Activated CD8-positive, alpha-beta T cell treated with anti-CD3 and anti-CD28 coated beads, Interleukin-2, amount 10 ng/mL, durations not matched to agents 7 days and 5 days (primary cell): Measurements from ENCODE around the gene TMEM179. TPM values are rescaled to one million over a fixed set of nuclear protein-coding genes. Genes with fewer than 3 reads are reported as not detected.

Experiments used
- ATAC-seq: fragments of 150-1000 bp; cut with Tn5 transposase; one replicate; pipeline ENCODE4 v1.10.0; 2021; ENCODE audit warnings: moderate library complexity
- CTCF ChIA-PET: fragments of 350-600 bp; sonication (Branson Sonifier 250); formaldehyde crosslinking; loops from one replicate; lab custom pipeline; 2021; ENCODE audit warnings: antibody characterized with exemption; lab: Charles Lee
- POLR2A ChIA-PET: fragments of 350-600 bp; sonication (Branson Sonifier 250); formaldehyde crosslinking; loops from one replicate; lab custom pipeline; 2021; ENCODE audit warnings: antibody characterized with exemption; lab: Charles Lee
- DNase-seq: peaks from one replicate; pipeline ENCODE4 v3.0.0-alpha.2; 2020
- H3K27ac Mint-ChIP-seq: one replicate; pipeline ENCODE4 v1.8.0; 2021; ENCODE audit warnings: mild to moderate bottlenecking, mixed read lengths
- H3K27me3 Mint-ChIP-seq: one replicate; pipeline ENCODE4 v1.8.0; 2021; ENCODE audit warnings: low read depth, mixed read lengths
- H3K36me3 Mint-ChIP-seq: one replicate; pipeline ENCODE4 v1.8.0; 2021; ENCODE audit warnings: low read depth, mixed read lengths
- H3K4me1 Mint-ChIP-seq: one replicate; pipeline ENCODE4 v1.8.0; 2021; ENCODE audit warnings: low read depth, mixed read lengths
- H3K4me3 Mint-ChIP-seq: one replicate; pipeline ENCODE4 v1.8.0; 2021; ENCODE audit warnings: mild to moderate bottlenecking, mixed read lengths
- H3K9me3 Mint-ChIP-seq: one replicate; pipeline ENCODE4 v1.8.0; 2022; ENCODE audit warnings: mixed read lengths; ENCODE audit not compliant: insufficient read depth
- total RNA-seq, 2 experiments: library from RNA; stranded (reverse); gene quantifications; one replicate each; pipeline ENCODE4 v1.2.3, GENCODE V29; 2021

The TMEM179 gene
- total RNA-seq, 2 experiments from 2014 or later: not detected

DNA sequence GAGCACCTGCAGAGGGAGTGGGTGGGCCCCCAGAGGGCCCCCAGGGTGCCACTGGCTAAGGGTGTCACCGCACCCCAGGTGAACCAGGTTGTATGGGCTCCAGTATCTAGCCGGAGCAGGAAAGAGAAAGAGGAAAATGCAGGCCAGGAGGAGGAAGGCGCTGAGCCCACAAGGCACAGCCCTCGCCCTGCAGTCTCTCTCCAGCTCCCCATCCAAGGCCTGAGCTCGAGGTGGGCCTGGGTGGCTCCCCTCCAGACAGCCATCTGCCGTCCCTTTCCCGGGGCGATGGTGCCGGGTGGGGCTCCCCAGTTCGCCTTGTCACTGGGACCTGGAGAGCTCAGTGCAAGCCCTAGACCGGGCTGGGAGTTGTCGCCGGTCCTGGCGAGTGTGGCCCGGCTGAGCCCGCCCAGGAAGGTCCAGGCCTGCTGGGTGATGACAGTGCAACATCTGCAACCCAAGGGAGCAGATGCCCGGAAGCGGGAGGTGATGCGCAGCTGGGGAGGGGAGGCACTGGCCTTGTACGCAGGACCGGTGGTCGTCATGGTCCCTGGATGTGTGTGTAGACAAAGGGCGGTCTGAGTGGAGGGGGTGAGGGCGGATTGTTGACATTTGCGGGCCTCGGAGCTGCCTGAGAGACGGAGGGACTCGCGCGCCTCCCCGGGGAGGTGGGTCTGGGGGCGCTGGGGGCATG lies 716 bp downstream of the TMEM179 start:
- DNase-seq (no peak), ATAC-seq (no peak)
- ChIA-PET CTCF (no interaction called here), POLR2A (no interaction called here)
- Mint-ChIP-seq H3K27ac (no peak overlapping the region), H3K9me3 (no peaks in the 10 kb centered on the region), H3K4me3 (no peak overlapping the region), H3K4me1 (no peaks in the 10 kb centered on the region), H3K36me3 (no peaks in the 10 kb centered on the region), H3K27me3 (peaks cover 24% of the 10 kb centered on the region)

DNA sequence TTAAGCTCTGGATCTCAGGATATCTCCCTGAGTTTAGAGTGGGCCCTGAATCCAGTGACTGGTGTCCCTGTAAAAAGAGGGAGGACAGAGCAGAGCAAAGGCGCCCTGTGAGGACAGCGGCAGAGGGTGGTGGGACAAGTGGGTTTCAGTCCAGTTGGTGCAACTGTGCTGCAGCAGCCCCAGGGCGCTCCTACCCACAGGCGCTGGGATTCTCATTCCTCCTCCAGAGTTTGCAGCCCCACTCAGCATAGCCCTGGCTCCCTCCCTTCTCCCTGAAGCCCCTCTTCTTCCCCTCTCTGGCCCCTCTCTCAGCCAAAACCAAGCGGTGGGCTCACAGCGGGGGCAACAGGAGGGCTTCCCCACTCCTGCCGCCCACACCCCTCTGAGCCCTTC lies 1.6 kb downstream of the TMEM179 start:
- ChIA-PET CTCF (no interaction called here), POLR2A (no interaction called here)
- no peak overlapping the region for H3K4me3 Mint-ChIP-seq
- peaks cover 21% of the 10 kb centered on the region for H3K27me3 Mint-ChIP-seq
- no peak overlapping the region for H3K27ac Mint-ChIP-seq
- ATAC-seq (no peak), DNase-seq (no peak)
- H3K36me3 Mint-ChIP-seq: no peaks in the 10 kb centered on the region
- H3K4me1 Mint-ChIP-seq: no peaks in the 10 kb centered on the region
- no peaks in the 10 kb centered on the region for H3K9me3 Mint-ChIP-seq

DNA sequence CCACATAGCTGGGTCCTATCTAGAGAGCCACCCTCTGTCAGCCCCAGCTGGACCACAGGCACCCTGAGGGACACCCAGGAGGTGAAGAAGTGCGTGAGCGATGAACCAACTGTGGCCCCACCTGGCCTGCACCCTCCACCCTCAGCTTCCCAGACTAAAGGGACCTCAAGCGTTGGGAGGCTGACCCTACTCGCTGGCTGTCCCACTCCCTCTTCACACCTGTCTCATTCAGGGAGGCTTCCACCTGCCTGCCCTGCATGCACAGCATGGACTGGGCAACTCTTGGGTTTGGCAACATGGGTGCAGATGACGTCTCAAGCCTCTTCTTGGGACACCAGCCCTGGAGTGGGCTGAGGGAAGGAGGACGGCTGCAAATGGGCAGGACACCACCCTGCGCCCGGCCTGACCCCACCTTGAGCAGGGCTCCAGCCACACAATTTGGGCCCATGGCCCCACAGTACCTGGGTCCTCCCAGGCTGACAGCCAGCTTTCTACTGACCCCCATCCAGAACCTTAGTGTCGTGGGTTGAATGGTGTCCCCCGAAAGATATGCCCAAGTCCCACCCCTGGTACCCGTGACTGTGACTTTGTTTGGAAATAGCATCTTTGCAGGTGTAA lies 2.1 kb downstream of the TMEM179 start:
- Mint-ChIP-seq H3K9me3 (no peaks in the 10 kb centered on the region), H3K4me3 (no peak overlapping the region), H3K4me1 (no peaks in the 10 kb centered on the region), H3K36me3 (no peaks in the 10 kb centered on the region), H3K27me3 (peaks cover 21% of the 10 kb centered on the region), H3K27ac (no peak overlapping the region)
- POLR2A ChIA-PET: no interaction called here
- DNase-seq (no peak), ATAC-seq (no peak)
- CTCF ChIA-PET: no interaction called here

DNA sequence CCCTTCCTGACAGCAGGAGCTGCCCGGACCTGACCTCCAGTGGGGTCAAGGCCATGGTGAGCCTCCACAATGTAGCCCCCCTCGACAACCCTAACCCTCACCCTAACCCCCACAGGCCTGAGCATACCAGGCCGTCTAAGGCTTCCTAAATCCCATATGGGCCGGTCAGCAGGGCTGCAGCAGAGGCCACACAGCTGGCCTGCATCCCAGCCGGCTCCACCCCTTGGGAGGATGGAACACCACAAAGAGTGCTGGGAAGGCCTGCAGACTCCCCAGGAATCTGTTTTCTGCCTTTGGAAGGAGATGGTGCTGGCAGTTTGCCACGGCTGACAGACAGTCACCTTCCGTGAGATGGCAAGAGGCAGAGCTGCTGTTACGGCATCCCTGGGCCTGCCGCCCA lies 2.8 kb downstream of the TMEM179 start:
- Mint-ChIP-seq H3K4me1 (no peaks in the 10 kb centered on the region), H3K27ac (no peak overlapping the region), H3K9me3 (no peaks in the 10 kb centered on the region), H3K4me3 (no peak overlapping the region), H3K27me3 (peaks cover 19% of the 10 kb centered on the region), H3K36me3 (no peaks in the 10 kb centered on the region)
- DNase-seq (no peak), ATAC-seq (no peak)
- ChIA-PET POLR2A (no interaction called here), CTCF (no interaction called here)

DNA sequence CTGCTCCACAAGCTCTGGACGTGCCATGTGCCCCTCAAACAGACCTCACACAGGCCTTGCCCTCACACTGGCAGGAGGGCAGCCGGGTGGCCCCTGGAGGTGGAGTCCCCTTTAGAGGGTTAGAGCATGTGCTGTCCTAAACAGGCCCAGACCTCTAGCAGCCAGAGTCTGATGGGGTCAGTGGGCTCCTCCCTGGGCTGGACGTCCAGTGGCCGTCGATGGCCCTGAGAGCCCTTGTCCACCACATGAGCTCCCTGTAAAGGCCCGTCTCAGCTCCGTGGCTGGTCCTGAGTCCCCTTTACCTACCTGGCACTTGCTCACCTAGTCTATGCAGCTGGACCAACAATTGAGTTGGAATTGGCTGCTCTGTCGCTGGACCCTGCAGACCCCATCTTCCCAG lies 3.8 kb downstream of the TMEM179 start:
- ChIA-PET CTCF (no interaction called here), POLR2A (no interaction called here)
- peaks cover 15% of the 10 kb centered on the region for H3K27me3 Mint-ChIP-seq
- H3K9me3 Mint-ChIP-seq: no peaks in the 10 kb centered on the region
- no peaks in the 10 kb centered on the region for H3K4me1 Mint-ChIP-seq
- H3K36me3 Mint-ChIP-seq: no peaks in the 10 kb centered on the region
- no peak overlapping the region for H3K27ac Mint-ChIP-seq
- ATAC-seq (no peak), DNase-seq (no peak)
- H3K4me3 Mint-ChIP-seq: no peak overlapping the region

DNA sequence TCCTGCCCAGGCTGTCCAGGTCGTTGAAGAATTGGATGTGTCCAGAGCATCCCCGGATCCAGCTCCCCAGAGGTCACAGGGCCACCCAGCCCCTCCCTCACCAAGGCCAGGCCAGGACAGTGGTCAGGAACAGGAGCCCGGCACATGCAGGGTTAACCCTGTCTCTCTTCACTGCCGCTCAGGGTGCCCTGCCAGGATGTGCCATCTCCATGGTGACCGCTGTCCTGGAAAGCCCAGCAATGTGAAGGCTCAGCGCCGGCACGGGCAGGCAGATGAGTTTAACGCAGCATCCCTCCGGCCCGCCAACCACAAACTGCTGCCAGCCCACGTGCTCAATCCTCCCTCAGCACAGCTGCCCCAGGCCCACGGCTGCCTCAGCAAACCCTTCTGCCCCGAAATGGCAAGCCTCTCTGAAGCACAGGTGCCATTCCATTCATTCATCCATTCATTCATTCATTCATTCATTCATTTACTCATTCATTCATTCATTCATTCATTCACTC lies 4.4 kb downstream of the TMEM179 start:
- Mint-ChIP-seq H3K36me3 (no peaks in the 10 kb centered on the region), H3K9me3 (no peaks in the 10 kb centered on the region), H3K27ac (no peak overlapping the region), H3K27me3 (peaks cover 10% of the 10 kb centered on the region), H3K4me3 (no peak overlapping the region), H3K4me1 (no peaks in the 10 kb centered on the region)
- ChIA-PET CTCF (no interaction called here), POLR2A (interaction anchor here (0.6 kb wide), 1 partner anchor 119 kb away, joined by 3 read pairs; no protein-coding TSS in a partner anchor)
- no peak for ATAC-seq
- DNase-seq: no peak

DNA sequence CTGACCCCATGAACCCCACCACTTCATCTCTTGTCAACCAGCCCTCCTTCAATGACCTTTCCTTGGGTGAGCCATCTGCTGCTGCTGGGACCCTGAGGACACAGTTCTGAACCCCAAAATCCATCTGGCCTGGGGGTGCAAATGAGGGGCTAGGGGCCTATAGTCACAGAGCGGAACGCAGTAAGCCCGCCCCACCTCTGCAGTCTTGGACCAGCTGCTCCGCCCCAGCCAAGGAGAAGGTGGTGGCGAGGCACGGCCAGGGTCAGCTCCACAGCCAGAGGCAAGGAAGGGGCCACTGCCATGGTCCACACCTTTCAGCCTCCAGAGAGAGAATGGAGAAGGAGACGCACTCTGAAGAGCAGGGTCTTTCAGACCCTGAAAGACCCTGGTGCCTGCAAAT lies 5.1 kb downstream of the TMEM179 start:
- CTCF ChIA-PET: no interaction called here
- no peak overlapping the region for H3K27ac Mint-ChIP-seq
- ATAC-seq (no peak), DNase-seq (no peak)
- no peaks in the 10 kb centered on the region for H3K36me3 Mint-ChIP-seq
- POLR2A ChIA-PET: no interaction called here
- no peaks in the 10 kb centered on the region for H3K4me1 Mint-ChIP-seq
- H3K9me3 Mint-ChIP-seq: no peaks in the 10 kb centered on the region
- H3K4me3 Mint-ChIP-seq: no peak overlapping the region
- H3K27me3 Mint-ChIP-seq: peaks cover 5% of the 10 kb centered on the region

DNA sequence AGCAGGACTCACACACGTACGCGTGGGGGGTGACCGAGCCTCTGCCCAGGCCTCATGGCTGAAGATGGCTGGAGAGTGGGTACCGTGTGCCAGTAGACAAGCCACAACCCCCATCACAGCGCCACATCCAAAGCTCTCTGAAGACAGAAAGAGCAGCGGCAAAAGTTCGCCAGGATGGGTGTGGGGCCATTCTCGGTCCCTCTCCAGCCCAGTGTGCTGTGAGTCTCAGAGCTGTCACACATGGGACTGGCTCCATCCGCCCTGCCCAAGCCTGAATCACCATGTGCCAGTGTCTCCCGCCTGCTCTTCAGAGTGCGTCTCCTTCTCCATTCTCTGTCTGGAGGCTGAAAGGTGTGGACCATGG lies 5.7 kb downstream of the TMEM179 start:
- no peak overlapping the region for H3K4me3 Mint-ChIP-seq
- DNase-seq: no peak
- no peaks in the 10 kb centered on the region for H3K9me3 Mint-ChIP-seq
- no peaks in the 10 kb centered on the region for H3K36me3 Mint-ChIP-seq
- ChIA-PET POLR2A (no interaction called here), CTCF (no interaction called here)
- H3K4me1 Mint-ChIP-seq: no peaks in the 10 kb centered on the region
- no peak for ATAC-seq
- no peak overlapping the region for H3K27ac Mint-ChIP-seq
- H3K27me3 Mint-ChIP-seq: peaks cover under 1% of the 10 kb centered on the region

DNA sequence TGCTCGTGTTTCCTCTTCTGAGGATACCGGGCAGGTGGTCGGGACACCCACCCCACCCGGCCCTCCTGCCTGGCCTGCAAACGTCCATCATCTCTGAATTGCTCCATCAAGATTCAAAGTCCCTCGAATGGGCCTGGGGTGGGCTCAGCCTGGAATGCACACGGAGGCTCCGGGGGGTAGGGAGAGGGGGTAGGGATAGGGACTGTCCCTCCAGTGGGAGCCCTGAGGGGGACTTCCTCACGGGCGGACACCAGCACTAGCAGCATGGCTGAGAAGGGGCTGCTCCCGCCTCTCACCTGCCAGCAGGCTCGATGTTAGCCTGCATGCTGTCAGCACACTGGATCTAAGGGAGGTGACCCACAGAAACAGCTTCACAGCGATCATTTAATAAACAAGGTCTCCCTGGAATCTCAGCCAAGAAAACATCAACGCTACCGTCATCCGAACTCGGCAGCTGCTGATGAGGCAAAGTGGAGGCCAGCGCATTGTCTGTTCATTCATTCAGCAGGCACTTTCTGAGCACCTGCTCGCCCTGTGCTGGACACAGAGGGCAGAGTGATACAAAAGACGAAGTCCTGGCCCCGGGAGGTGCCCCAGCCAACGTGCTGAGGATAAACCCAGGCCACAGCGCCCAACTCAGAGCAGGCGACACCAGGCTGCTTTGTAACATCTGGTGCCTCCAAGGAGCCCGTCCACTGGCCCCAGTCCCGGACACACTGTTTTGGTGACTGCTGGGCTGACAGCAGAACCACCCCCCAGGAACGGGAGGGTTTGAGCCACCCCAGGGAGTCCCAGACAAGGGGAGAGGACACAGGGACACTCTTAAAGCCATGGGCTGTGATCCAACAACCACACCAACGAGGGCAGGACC lies 6.3 kb downstream of the TMEM179 start:
- Mint-ChIP-seq H3K9me3 (no peaks in the 10 kb centered on the region), H3K36me3 (no peaks in the 10 kb centered on the region), H3K27me3 (no peaks in the 10 kb centered on the region), H3K4me3 (no peak overlapping the region), H3K27ac (no peak overlapping the region), H3K4me1 (no peaks in the 10 kb centered on the region)
- no peak for ATAC-seq
- ChIA-PET CTCF (no interaction called here), POLR2A (no interaction called here)
- DNase-seq: no peak

DNA sequence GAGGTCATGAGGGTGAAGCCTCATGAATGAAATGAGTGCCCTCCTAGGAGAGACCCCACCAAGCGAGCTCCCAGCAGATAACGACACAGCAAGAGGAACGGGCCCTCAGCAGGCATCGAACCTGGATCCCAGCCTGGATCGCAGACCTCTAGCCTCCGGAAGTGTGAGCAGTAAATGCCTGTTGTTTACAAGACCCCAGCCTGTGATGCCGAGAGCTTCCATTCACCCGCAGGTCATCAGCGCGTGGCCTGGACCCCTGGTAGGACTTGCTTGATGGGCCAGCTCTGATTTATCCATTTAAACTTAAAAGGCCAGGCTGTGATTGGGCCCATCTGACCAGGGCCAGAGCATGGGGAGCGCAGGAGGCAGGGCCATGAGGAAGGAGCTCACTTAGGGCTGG lies 7.0 kb downstream of the TMEM179 start:
- H3K4me1 Mint-ChIP-seq: no peaks in the 10 kb centered on the region
- H3K36me3 Mint-ChIP-seq: no peaks in the 10 kb centered on the region
- H3K9me3 Mint-ChIP-seq: no peaks in the 10 kb centered on the region
- H3K4me3 Mint-ChIP-seq: no peak overlapping the region
- CTCF ChIA-PET: no interaction called here
- POLR2A ChIA-PET: no interaction called here
- H3K27me3 Mint-ChIP-seq: no peaks in the 10 kb centered on the region
- ATAC-seq (no peak), DNase-seq (no peak)
- no peak overlapping the region for H3K27ac Mint-ChIP-seq

DNA sequence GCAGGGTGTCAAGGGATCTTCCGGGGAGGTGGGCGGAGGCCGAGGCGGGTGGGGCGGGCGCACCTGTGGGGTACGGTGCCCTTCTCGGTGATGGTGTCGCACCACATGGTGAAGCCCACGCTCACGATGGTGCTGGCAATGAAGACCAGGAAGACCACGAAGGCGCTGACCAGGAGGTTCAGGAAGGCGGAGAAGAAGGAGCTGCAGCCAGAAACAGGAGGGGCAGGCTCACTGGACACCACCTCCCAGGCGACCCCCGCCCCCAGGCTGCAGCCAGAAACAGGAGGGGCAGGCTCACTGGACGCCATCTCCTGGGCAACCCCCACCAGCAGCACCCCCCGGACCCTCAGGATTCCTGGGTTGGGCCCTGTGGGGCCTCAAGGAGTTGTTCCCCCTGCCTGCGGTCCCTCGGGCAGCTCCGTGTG lies 7.6 kb downstream of the TMEM179 start:
- ChIA-PET POLR2A (no interaction called here), CTCF (no interaction called here)
- Mint-ChIP-seq H3K27ac (no peak overlapping the region), H3K9me3 (no peaks in the 10 kb centered on the region), H3K4me1 (no peaks in the 10 kb centered on the region), H3K4me3 (no peak overlapping the region), H3K27me3 (no peaks in the 10 kb centered on the region), H3K36me3 (no peaks in the 10 kb centered on the region)
- no peak for DNase-seq
- no peak for ATAC-seq

DNA sequence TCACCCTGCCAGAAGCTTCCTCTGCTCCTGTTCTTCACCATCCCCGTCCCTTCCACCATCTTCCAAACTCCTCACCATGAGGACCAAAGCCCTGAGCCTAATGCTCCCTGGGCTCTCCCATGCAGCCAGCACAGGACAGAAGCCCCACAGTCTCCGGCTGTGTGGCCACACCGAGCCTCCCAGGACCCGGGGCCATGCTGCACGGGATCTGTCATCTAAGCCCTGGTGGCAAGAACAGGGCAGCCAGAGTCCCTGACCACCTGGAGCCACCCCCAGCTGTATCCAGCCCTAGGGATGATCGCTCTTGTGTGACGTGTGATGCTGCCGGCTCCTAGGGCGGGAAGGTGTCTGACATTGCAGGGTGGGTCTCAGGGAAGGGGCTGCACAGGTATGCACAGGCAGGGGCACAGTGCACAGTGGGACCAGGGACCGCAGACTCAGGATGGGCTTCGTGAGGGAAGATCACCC lies 8.1 kb downstream of the TMEM179 start:
- H3K9me3 Mint-ChIP-seq: no peaks in the 10 kb centered on the region
- ChIA-PET POLR2A (no interaction called here), CTCF (no interaction called here)
- H3K4me1 Mint-ChIP-seq: no peaks in the 10 kb centered on the region
- H3K27ac Mint-ChIP-seq: no peak overlapping the region
- no peak overlapping the region for H3K4me3 Mint-ChIP-seq
- H3K36me3 Mint-ChIP-seq: no peaks in the 10 kb centered on the region
- ATAC-seq (no peak), DNase-seq (no peak)
- H3K27me3 Mint-ChIP-seq: no peaks in the 10 kb centered on the region
